ENCODE data around the gene CARS2. TPM values are rescaled to one million over a fixed set of nuclear protein-coding genes. Genes with fewer than 3 reads are reported as not detected.

The CARS2 gene
- total RNA-seq, 1 donor from 2014 or later = 41.0 TPM

- Histone ChIP-seq H3K9me3 (no peaks in the 10 kb centered on the region), H3K4me1 (no peaks in the 10 kb centered on the region), H3K4me3 (no peak overlapping the region), H3K36me3 (no peaks in the 10 kb centered on the region), H3K27me3 (no peaks in the 10 kb centered on the region), H3K27ac (no peak overlapping the region)
- DNase-seq (ENCODE audit: low spot score in 2 of 2) = no peak
- intact Hi-C loops (cut with DNase I) = no loop called here
- TF ChIP-seq CTCF (IDR thresholded peaks at IDR 0.05) = no peak
Measured at GRCh38 chr13:110605132-110605531, 100.8 kb downstream of the CARS2 start.

- intact Hi-C loops (cut with DNase I) = no loop called here
- TF ChIP-seq CTCF (IDR thresholded peaks at IDR 0.05) = no peak
- no peaks in the 10 kb centered on the region for H3K9me3 ChIP-seq
- no peaks in the 10 kb centered on the region for H3K4me1 ChIP-seq
- DNase-seq (ENCODE audit: low spot score in 2 of 2) = no peak
- H3K27ac ChIP-seq = no peak overlapping the region
- H3K36me3 ChIP-seq = no peaks in the 10 kb centered on the region
- H3K4me3 ChIP-seq = no peak overlapping the region
- H3K27me3 ChIP-seq = no peaks in the 10 kb centered on the region
Measured at GRCh38 chr13:110600980-110601379, 104.9 kb downstream of the CARS2 start.

- Histone ChIP-seq H3K9me3 (no peaks in the 10 kb centered on the region), H3K36me3 (no peaks in the 10 kb centered on the region), H3K27me3 (no peaks in the 10 kb centered on the region), H3K4me3 (no peak overlapping the region), H3K4me1 (no peaks in the 10 kb centered on the region), H3K27ac (no peak overlapping the region)
- DNase-seq (ENCODE audit: low spot score in 2 of 2) = no peak
- TF ChIP-seq CTCF (IDR thresholded peaks at IDR 0.05) = no peak
- intact Hi-C loops (cut with DNase I) = no loop called here
Measured at GRCh38 chr13:110600261-110600819, 105.6 kb downstream of the CARS2 start.

- Histone ChIP-seq H3K4me1 (no peaks in the 10 kb centered on the region), H3K9me3 (no peaks in the 10 kb centered on the region), H3K4me3 (no peak overlapping the region), H3K27ac (no peak overlapping the region), H3K36me3 (no peaks in the 10 kb centered on the region), H3K27me3 (no peaks in the 10 kb centered on the region)
- TF ChIP-seq CTCF (IDR thresholded peaks at IDR 0.05) = no peak
- intact Hi-C loops (cut with DNase I) = no loop called here
- no peak for DNase-seq (ENCODE audit: low spot score in 2 of 2)
Measured at GRCh38 chr13:110597041-110597689, 108.8 kb downstream of the CARS2 start.

- Histone ChIP-seq H3K4me3 (no peak overlapping the region), H3K4me1 (no peaks in the 10 kb centered on the region), H3K27me3 (no peaks in the 10 kb centered on the region), H3K36me3 (no peaks in the 10 kb centered on the region), H3K9me3 (no peaks in the 10 kb centered on the region), H3K27ac (no peak overlapping the region)
- no peak for DNase-seq (ENCODE audit: low spot score in 2 of 2)
- peak; percentile 36 to 63 (median 55) for TF ChIP-seq CTCF (IDR thresholded peaks at IDR 0.05)
- intact Hi-C loops (cut with DNase I) = loop anchor here (2.0 to 5.0 kb wide), 2 partner anchors 54 to 225 kb away; no protein-coding TSS in a partner anchor
Measured at GRCh38 chr13:110593430-110594130, 112.3 kb downstream of the CARS2 start.
